ENCODE data around the gene GALNT8. TPM values are rescaled to one million over a fixed set of nuclear protein-coding genes. Genes with fewer than 3 reads are reported as not detected.

GALNT8 gene
- total RNA-seq, 1 experiment from 2014 or later, result not detected

DNA sequence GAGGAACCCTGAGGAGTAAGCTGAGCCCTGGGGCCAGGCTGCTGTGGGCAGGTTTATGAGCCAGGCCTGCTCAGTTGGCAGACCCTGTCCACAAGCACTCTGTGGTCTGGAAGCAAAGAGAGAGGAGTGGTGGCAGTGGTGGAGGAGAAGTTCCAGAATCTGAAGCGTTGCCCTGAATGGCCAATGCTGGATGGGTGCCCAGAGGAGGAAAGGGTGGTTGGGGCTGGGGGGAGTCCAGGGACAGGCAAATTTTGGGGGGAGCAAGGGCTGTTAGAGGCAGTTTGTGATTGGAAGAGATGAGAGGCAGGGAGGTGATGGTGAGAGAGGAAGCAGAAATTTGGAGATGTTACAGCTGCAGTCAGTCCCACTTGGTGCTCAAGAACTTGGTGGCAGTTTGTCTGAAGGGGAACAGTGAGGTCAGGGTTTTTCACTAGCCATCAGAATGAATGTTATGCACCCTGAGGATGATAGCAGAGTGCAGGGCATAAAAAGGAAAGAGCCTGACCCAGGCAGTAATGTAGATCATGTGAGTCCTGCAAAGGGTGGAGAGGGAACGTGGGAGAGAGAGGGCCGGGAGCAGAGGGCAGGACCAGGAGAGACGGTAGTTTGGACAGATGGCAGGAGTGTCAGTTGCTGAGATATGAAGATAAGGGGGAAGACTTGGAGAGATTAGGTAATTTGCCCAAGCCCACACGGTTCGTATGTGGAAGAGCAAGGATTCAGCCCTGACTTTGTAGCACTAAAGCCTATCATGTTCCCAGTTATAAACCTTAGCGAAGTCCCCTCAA is 51.2 kb downstream of the GALNT8 start:
- DNase-seq (no peak), ATAC-seq (no peak)
- Histone ChIP-seq H2AFZ (ENCODE audit: low read length) (no peak overlapping the region), H3K79me2 (ENCODE audit: low read length) (no peaks in the 10 kb centered on the region), H3K9me3 (ENCODE audit: low read length) (no peaks in the 10 kb centered on the region), H3K27ac (ENCODE audit: low read length) (no peak overlapping the region), H3K4me1 (ENCODE audit: insufficient read depth, low read length) (no peaks in the 10 kb centered on the region), H4K20me1 (ENCODE audit: low read length) (no peaks in the 10 kb centered on the region), H3K27me3 (ENCODE audit: low read length) (peaks cover 62% of the 10 kb centered on the region), H3K4me3 (ENCODE audit: low read length) (no peak overlapping the region), H3K9me2 (replicated peaks; ENCODE audit: low read length) (no peaks in the 10 kb centered on the region), H3F3A (ENCODE audit: low read length, unreplicated experiment) (no peaks in the 10 kb centered on the region), H3K36me3 (ENCODE audit: low read depth, low read length) (no peaks in the 10 kb centered on the region), H3K9ac (ENCODE audit: low read length) (no peak overlapping the region), H3K4me2 (ENCODE audit: low read length) (no peak overlapping the region)
- TF ChIP-seq EZH2phosphoT487 (IDR thresholded peaks at IDR 0.05; ENCODE audit: borderline replicate concordance, low read length) (no peak), CTCF (conservative IDR thresholded peaks at IDR 0.05; ENCODE audit: low read depth, low read length) (no peak), EZH2 (IDR thresholded peaks at IDR 0.05; ENCODE audit: low read length, unreplicated experiment) (no peak)
- intact Hi-C loops (cut with micrococcal nuclease), result no loop called here
- ChIA-PET POLR2A (ENCODE audit: unreplicated experiment) (no interaction called here), CTCF (no interaction called here)
- no TSS peak for BruUV-seq (replicated peaks)

DNA sequence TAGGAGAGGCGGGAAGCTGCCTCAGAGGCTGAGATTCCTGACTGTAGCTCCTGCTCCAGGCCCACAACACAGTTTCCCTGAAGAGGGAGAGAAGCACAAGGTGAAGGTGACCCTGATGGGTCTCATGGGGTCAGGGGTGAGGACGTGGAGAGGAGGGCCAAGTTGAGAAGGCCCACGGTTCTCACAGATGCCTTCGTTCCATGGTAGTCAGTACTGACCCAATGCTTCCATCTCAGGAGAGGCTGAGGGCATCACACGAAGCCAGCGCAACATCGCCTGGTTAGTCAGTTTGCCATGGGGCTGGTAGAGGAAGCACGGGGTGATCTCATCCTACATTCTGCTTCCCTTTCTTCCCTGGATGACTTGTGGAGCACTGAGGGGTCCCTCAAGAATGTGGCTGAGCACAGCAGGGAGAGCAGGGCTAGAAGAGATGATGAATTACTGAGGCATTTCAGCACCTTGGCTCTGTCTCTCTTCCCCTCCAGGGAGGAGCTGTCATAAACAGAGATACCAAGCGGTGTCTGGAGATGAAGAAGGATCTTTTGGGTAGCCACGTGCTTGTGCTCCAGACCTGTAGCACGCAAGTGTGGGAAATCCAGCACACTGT is 51.9 kb downstream of the GALNT8 start:
- no peaks in the 10 kb centered on the region for H3K4me1 ChIP-seq (ENCODE audit: insufficient read depth, low read length)
- no peak overlapping the region for H3K27ac ChIP-seq (ENCODE audit: low read length)
- H3K9ac ChIP-seq (ENCODE audit: low read length), result no peak overlapping the region
- peaks cover 61% of the 10 kb centered on the region for H3K27me3 ChIP-seq (ENCODE audit: low read length)
- no peak overlapping the region for H3K4me3 ChIP-seq (ENCODE audit: low read length)
- TF ChIP-seq CTCF (conservative IDR thresholded peaks at IDR 0.05; ENCODE audit: low read depth, low read length), result no peak
- TF ChIP-seq EZH2 (IDR thresholded peaks at IDR 0.05; ENCODE audit: low read length, unreplicated experiment), result no peak
- no peak for TF ChIP-seq EZH2phosphoT487 (IDR thresholded peaks at IDR 0.05; ENCODE audit: borderline replicate concordance, low read length)
- no peaks in the 10 kb centered on the region for H3K79me2 ChIP-seq (ENCODE audit: low read length)
- H3K4me2 ChIP-seq (ENCODE audit: low read length), result no peak overlapping the region
- intact Hi-C loops (cut with micrococcal nuclease), result no loop called here
- H3K9me2 ChIP-seq (replicated peaks; ENCODE audit: low read length), result no peaks in the 10 kb centered on the region
- ATAC-seq (no peak), DNase-seq (no peak)
- ChIA-PET CTCF (no interaction called here), POLR2A (ENCODE audit: unreplicated experiment) (no interaction called here)
- no peak overlapping the region for H2AFZ ChIP-seq (ENCODE audit: low read length)
- no peaks in the 10 kb centered on the region for H3K36me3 ChIP-seq (ENCODE audit: low read depth, low read length)
- no peaks in the 10 kb centered on the region for H3F3A ChIP-seq (ENCODE audit: low read length, unreplicated experiment)
- no peaks in the 10 kb centered on the region for H3K9me3 ChIP-seq (ENCODE audit: low read length)
- no TSS peak for BruUV-seq (replicated peaks)
- no peaks in the 10 kb centered on the region for H4K20me1 ChIP-seq (ENCODE audit: low read length)

- no peak overlapping the region for H2AFZ ChIP-seq (ENCODE audit: low read length)
- H3K4me1 ChIP-seq (ENCODE audit: insufficient read depth, low read length), result no peaks in the 10 kb centered on the region
- H3K27me3 ChIP-seq (ENCODE audit: low read length), result peaks cover 48% of the 10 kb centered on the region
- TF ChIP-seq EZH2phosphoT487 (IDR thresholded peaks at IDR 0.05; ENCODE audit: borderline replicate concordance, low read length) (no peak), EZH2 (IDR thresholded peaks at IDR 0.05; ENCODE audit: low read length, unreplicated experiment) (no peak), CTCF (conservative IDR thresholded peaks at IDR 0.05; ENCODE audit: low read depth, low read length) (no peak)
- ChIA-PET POLR2A (ENCODE audit: unreplicated experiment) (no interaction called here), CTCF (no interaction called here)
- H3K9me2 ChIP-seq (replicated peaks; ENCODE audit: low read length), result no peaks in the 10 kb centered on the region
- no peaks in the 10 kb centered on the region for H3F3A ChIP-seq (ENCODE audit: low read length, unreplicated experiment)
- H3K4me3 ChIP-seq (ENCODE audit: low read length), result no peak overlapping the region
- no peaks in the 10 kb centered on the region for H3K79me2 ChIP-seq (ENCODE audit: low read length)
- H3K9me3 ChIP-seq (ENCODE audit: low read length), result no peaks in the 10 kb centered on the region
- no peak overlapping the region for H3K9ac ChIP-seq (ENCODE audit: low read length)
- ATAC-seq, result no peak
- no peak overlapping the region for H3K4me2 ChIP-seq (ENCODE audit: low read length)
- DNase-seq, result no peak
- no peak overlapping the region for H3K27ac ChIP-seq (ENCODE audit: low read length)
- no peaks in the 10 kb centered on the region for H4K20me1 ChIP-seq (ENCODE audit: low read length)
- intact Hi-C loops (cut with micrococcal nuclease), result no loop called here
- no peaks in the 10 kb centered on the region for H3K36me3 ChIP-seq (ENCODE audit: low read depth, low read length)
- no TSS peak for BruUV-seq (replicated peaks)
Measured at GRCh38 chr12:4775936-4776335, 55.7 kb downstream of the GALNT8 start.

All from PC-3 (cell line).